Activated B cell treated with CpG ODN at 0.5 μM for 24 hours (primary cell): ENCODE data around the gene P4HA1. TPM values are rescaled to one million over a fixed set of nuclear protein-coding genes. Genes with fewer than 3 reads are reported as not detected.

Experiments
- ATAC-seq: fragments of 200-7000 bp; cut with Tn5 transposase; one replicate; pipeline ENCODE4 v1.10.0; 2021; ENCODE audit warnings: low read depth, mild to moderate bottlenecking, moderate library complexity
- CTCF ChIA-PET: fragments of 350-600 bp; sonication (Branson Sonifier 250); formaldehyde crosslinking; loops from one replicate; lab custom pipeline; 2021; ENCODE audit warnings: antibody characterized with exemption; lab: Charles Lee
- POLR2A ChIA-PET: fragments of 350-600 bp; sonication (Branson Sonifier 250); formaldehyde crosslinking; loops from one replicate; lab custom pipeline; 2021; ENCODE audit warnings: antibody characterized with exemption; lab: Charles Lee
- DNase-seq: peaks from one replicate; pipeline ENCODE4 v3.0.0; 2022
- H3K27ac Mint-ChIP-seq: one replicate; pipeline ENCODE4 v1.8.0; 2020; ENCODE audit warnings: mixed read lengths
- H3K27me3 Mint-ChIP-seq: one replicate; pipeline ENCODE4 v1.8.0; 2021; ENCODE audit warnings: mixed read lengths
- H3K36me3 Mint-ChIP-seq: one replicate; pipeline ENCODE4 v1.8.0; 2021; ENCODE audit warnings: low read depth, mixed read lengths
- H3K4me1 Mint-ChIP-seq: one replicate; pipeline ENCODE4 v1.8.0; 2021; ENCODE audit warnings: mixed read lengths
- H3K4me3 Mint-ChIP-seq: one replicate; pipeline ENCODE4 v1.8.0; 2020; ENCODE audit warnings: mild to moderate bottlenecking, mixed read lengths
- H3K9me3 Mint-ChIP-seq: one replicate; pipeline ENCODE4 v1.8.0; 2020; ENCODE audit warnings: mixed read lengths
- intact Hi-C: fragments of 100-400 bp; cut with micrococcal nuclease; formaldehyde crosslinking; loops from one replicate; pipeline ENCODE4 v1.15.1; 2024
- total RNA-seq: library from RNA; stranded (reverse); gene quantifications from 2 replicates; pipeline ENCODE4 v1.2.3, GENCODE V29; 2022
- TF ChIP-seq, protein P1 (sequence below): fragments of 200-600 bp; IDR thresholded peaks from one replicate; pipeline ENCODE4 v1.8.0; 2022; ENCODE audit warnings: antibody characterized with exemption, mild to moderate bottlenecking

P4HA1 gene
- total RNA-seq, 1 donor from 2014 or later = 19.8 TPM

DNA sequence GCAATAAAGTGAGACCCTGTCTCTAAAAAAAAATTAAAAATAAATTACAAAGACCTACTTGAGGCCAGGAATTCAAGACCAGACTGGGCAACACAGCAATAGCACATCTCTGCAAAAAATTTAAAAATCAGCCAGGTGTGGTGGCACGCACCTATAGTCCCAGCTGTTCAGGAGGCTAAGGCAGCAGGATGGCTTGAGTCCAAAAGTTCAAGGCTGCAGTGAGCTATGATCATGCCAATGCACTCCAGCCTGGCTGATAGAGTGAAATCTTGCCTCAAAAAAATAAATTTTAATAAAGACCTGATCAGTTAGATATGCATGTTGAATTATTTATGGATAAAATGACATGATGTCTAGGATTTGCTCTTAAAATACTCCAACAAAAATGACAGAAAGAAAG is 34.9 kb downstream of the P4HA1 start:
- intact Hi-C loops = loop anchor here (1.0 kb wide), 1 partner anchor 697 kb away; no protein-coding TSS in a partner anchor
- Mint-ChIP-seq H3K27ac (no peak overlapping the region), H3K4me1 (peaks cover 1% of the 10 kb centered on the region), H3K36me3 (peaks cover 61% of the 10 kb centered on the region), H3K9me3 (no peaks in the 10 kb centered on the region), H3K27me3 (no peaks in the 10 kb centered on the region), H3K4me3 (no peak overlapping the region)
- TF ChIP-seq, protein P1, sequence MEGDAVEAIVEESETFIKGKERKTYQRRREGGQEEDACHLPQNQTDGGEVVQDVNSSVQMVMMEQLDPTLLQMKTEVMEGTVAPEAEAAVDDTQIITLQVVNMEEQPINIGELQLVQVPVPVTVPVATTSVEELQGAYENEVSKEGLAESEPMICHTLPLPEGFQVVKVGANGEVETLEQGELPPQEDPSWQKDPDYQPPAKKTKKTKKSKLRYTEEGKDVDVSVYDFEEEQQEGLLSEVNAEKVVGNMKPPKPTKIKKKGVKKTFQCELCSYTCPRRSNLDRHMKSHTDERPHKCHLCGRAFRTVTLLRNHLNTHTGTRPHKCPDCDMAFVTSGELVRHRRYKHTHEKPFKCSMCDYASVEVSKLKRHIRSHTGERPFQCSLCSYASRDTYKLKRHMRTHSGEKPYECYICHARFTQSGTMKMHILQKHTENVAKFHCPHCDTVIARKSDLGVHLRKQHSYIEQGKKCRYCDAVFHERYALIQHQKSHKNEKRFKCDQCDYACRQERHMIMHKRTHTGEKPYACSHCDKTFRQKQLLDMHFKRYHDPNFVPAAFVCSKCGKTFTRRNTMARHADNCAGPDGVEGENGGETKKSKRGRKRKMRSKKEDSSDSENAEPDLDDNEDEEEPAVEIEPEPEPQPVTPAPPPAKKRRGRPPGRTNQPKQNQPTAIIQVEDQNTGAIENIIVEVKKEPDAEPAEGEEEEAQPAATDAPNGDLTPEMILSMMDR = no peak
- CTCF ChIA-PET = interaction anchor here (0.8 to 1.8 kb wide), 6 partner anchors 10 to 1148 kb away, joined by 3 to 14 read pairs (median 4); no protein-coding TSS in a partner anchor
- DNase-seq (no peak), ATAC-seq (no peak)
- POLR2A ChIA-PET = interaction anchor here (1.3 kb wide), 1 partner anchor 34 kb away, joined by 4 read pairs; no protein-coding TSS in a partner anchor

DNA sequence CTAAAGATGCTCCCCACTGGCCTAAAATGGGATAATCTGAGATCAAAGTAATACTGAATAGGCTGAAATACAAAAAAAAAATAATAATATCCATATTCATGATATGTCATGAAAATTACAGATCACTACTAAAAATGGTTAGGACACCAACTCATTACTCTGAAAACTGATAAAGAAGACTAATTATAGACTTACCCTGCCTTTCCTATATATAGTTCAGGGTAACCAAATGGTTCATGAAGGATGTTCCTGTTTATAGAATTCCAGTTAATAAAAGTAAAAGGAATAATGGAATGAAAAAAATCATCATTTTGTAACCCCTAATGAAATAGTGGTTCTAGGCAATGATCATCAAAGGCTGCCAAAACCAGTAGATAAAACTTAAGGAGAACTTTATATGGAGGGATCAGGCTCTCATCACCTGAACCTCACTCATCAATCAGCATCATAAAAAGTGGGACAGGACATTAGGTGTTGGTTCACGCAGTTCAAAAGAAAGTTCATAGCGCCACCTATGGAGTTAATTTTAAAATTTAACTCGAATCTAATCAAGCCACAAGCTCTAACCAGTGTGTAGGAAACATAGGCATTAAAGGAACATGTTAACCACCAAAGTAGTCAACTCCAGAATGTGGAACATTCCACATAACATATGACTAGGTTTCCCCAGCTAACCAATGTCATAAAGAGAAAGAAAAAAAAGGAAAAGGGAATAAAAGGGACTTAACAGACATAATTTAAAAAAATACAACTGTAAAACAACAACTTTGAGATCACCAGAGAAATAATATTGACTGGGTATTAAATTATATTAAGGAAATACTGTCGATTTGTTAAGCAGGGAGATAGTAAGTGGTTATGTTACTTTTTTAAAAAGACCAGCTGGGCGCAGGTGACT is 35.7 kb downstream of the P4HA1 start:
- ChIA-PET CTCF (interaction anchor here (0.8 to 1.8 kb wide), 7 partner anchors 9 to 1147 kb away, joined by 3 to 14 read pairs (median 3); no protein-coding TSS in a partner anchor), POLR2A (interaction anchor here (1.3 kb wide), 1 partner anchor 35 kb away, joined by 4 read pairs; no protein-coding TSS in a partner anchor)
- DNase-seq (no peak), ATAC-seq (no peak)
- TF ChIP-seq, protein P1 = no peak
- intact Hi-C loops = loop anchor here (1.0 kb wide), 1 partner anchor 697 kb away; no protein-coding TSS in a partner anchor
- Mint-ChIP-seq H3K4me1 (peaks cover 1% of the 10 kb centered on the region), H3K27me3 (no peaks in the 10 kb centered on the region), H3K4me3 (no peak overlapping the region), H3K9me3 (no peaks in the 10 kb centered on the region), H3K27ac (no peak overlapping the region), H3K36me3 (peaks cover 57% of the 10 kb centered on the region)

DNA sequence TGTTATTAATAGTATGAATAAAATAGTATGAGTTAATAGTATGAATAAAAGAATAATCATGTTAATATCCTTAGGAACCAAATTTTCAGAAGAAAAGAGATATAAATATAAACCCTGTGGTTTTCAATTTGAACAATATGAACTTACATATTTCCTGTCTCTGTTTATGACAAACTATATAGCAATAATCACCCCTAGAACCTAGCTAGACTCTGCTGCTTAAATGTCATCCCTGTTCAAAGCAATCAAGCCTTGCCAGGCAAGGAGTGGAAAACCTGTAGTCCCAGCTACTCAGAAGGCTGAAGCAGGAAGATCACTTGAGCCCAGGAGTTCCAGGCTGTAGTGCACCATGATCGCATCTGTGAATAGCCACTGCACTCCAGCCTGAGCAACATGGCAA is 36.5 kb downstream of the P4HA1 start:
- ATAC-seq = no peak
- TF ChIP-seq, protein P1 = no peak
- Mint-ChIP-seq H3K36me3 (peaks cover 55% of the 10 kb centered on the region), H3K27ac (no peak overlapping the region), H3K9me3 (no peaks in the 10 kb centered on the region), H3K4me1 (peaks cover 1% of the 10 kb centered on the region), H3K4me3 (no peak overlapping the region), H3K27me3 (no peaks in the 10 kb centered on the region)
- no peak for DNase-seq
- ChIA-PET POLR2A (no interaction called here), CTCF (interaction anchor here (1.0 to 1.7 kb wide), 3 partner anchors 8 to 696 kb away, joined by 3 to 9 read pairs (median 3); partner anchors contain the start of gene P4HA1)
- intact Hi-C loops = no loop called here

DNA sequence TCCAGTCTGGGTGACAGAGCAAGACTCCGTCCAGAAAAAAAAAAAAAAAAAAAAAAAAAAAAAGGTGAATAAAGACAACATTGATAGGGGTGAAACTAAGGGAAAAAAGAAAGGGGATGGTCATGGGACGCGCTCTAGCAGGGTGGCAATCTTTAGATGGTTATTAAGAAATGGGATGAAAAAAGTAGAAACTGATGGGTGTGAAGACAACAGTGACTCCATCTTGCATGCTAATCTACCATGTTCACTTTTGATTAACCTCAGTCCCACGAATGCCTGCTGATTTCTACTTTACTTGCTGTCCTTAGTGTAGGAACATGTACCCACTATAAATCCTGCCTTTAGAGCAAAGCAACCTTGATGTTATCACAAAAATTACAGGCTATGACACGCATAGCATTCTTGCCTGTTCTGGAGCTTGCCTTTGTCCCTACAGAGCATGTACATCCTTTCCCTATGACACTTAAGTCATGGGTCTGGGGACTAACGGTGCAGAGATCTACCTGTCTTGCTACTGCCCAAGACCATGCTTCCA is 38.5 kb downstream of the P4HA1 start:
- H3K4me3 Mint-ChIP-seq = no peak overlapping the region
- intact Hi-C loops = no loop called here
- peaks cover 51% of the 10 kb centered on the region for H3K36me3 Mint-ChIP-seq
- DNase-seq = no peak
- TF ChIP-seq, protein P1 = no peak
- H3K27me3 Mint-ChIP-seq = no peaks in the 10 kb centered on the region
- H3K4me1 Mint-ChIP-seq = peaks cover 8% of the 10 kb centered on the region
- H3K9me3 Mint-ChIP-seq = no peaks in the 10 kb centered on the region
- POLR2A ChIA-PET = no interaction called here
- CTCF ChIA-PET = no interaction called here
- ATAC-seq = no peak
- H3K27ac Mint-ChIP-seq = no peak overlapping the region

DNA sequence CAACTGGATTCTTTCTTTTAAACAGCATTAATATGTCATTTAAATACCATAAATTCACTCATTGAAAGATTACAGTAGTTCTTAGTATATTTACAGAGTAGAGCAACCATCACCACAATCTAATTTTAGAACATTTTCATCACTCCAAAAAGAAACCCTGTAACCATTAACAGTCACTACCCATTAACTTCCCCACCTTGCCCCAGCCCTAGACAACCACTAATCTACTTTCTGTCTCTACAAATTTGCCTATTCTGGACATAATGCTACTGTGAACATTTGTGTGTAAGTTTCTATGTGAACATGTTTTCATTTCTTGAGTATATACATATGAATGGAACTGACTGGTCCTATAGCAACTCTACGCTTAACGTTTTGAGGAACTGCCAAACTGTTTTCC is 42.4 kb downstream of the P4HA1 start:
- H3K36me3 Mint-ChIP-seq = peaks cover 63% of the 10 kb centered on the region
- CTCF ChIA-PET = no interaction called here
- POLR2A ChIA-PET = no interaction called here
- no peak for DNase-seq
- ATAC-seq = no peak
- H3K4me3 Mint-ChIP-seq = no peak overlapping the region
- peaks cover 7% of the 10 kb centered on the region for H3K4me1 Mint-ChIP-seq
- no peaks in the 10 kb centered on the region for H3K27me3 Mint-ChIP-seq
- no peak overlapping the region for H3K27ac Mint-ChIP-seq
- no peaks in the 10 kb centered on the region for H3K9me3 Mint-ChIP-seq
- TF ChIP-seq, protein P1 = no peak
- intact Hi-C loops = no loop called here
